CD4-positive, alpha-beta T cell (primary cell): Measurements from ENCODE around the gene CD58. TPM values are rescaled to one million over a fixed set of nuclear protein-coding genes. Genes with fewer than 3 reads are reported as not detected.
"Not testable (repeated sequence)": the region's sequence is repeated elsewhere in the genome, so short reads cannot be mapped to it uniquely, and the experiment has no call there.

Experiments
- ATAC-seq: fragments of 200-7000 bp; cut with Tn5 transposase; one replicate; pipeline ENCODE4 v1.10.0; 2022; ENCODE audit warnings: mild to moderate bottlenecking; ENCODE audit not compliant: poor library complexity
- CTCF ChIA-PET: fragments of 350-600 bp; sonication (Branson Sonifier 250); formaldehyde crosslinking; loops from one replicate; lab custom pipeline; 2021; ENCODE audit warnings: antibody characterized with exemption, inconsistent platforms; lab: Charles Lee
- POLR2A ChIA-PET: fragments of 350-600 bp; sonication (Branson Sonifier 250); formaldehyde crosslinking; loops from one replicate; lab custom pipeline; 2021; ENCODE audit warnings: antibody characterized with exemption, inconsistent platforms; lab: Charles Lee
- DNase-seq, 14 experiments: peaks; one replicate each; pipeline ENCODE4 v3.0.0-alpha.2; 2013 to 2020; ENCODE audit warnings: mixed read lengths in 2 of 14
- H3K27ac ChIP-seq, 2 donors: one replicate each; pipeline versions ENCODE4 v1.5.1 to v1.7.0; 2013; ENCODE audit warnings: low read length in 2 of 2, low read depth in 1 of 2, mild to moderate bottlenecking in 1 of 2
- H3K27me3 ChIP-seq, 2 experiments: 1 replicate in 1 of 2; 2 replicates in 1 of 2; pipeline versions ENCODE4 v1.6.1 to v1.7.0; 2013; ENCODE audit warnings: low read length in 2 of 2, control low read depth in 1 of 2, mild to moderate bottlenecking in 1 of 2, moderate library complexity in 1 of 2; ENCODE audit not compliant: insufficient read depth in 2 of 2, control insufficient read depth in 1 of 2
- H3K36me3 ChIP-seq: one replicate; pipeline ENCODE4 v1.6.1; 2013; ENCODE audit warnings: low read length, control low read depth; ENCODE audit not compliant: insufficient read depth
- H3K4me1 ChIP-seq: one replicate; pipeline ENCODE4 v1.6.1; 2013; ENCODE audit warnings: low read length, control low read depth; ENCODE audit not compliant: insufficient read depth
- H3K4me3 ChIP-seq: one replicate; pipeline ENCODE4 v1.5.1; 2013; ENCODE audit warnings: mild to moderate bottlenecking, low read length, moderate library complexity
- H3K9me3 ChIP-seq, 2 experiments: 1 replicate in 1 of 2; 2 replicates in 1 of 2; pipeline versions ENCODE4 v1.6.1 to v1.7.0; 2013; ENCODE audit warnings: low read length in 2 of 2, mild to moderate bottlenecking in 2 of 2, control low read depth in 1 of 2, moderate library complexity in 1 of 2; ENCODE audit not compliant: control insufficient read depth in 1 of 2, insufficient read depth in 1 of 2
- H3K27ac Mint-ChIP-seq: one replicate; pipeline ENCODE4 v1.8.0; 2020; ENCODE audit warnings: mixed read lengths
- H3K27me3 Mint-ChIP-seq: one replicate; pipeline ENCODE4 v1.8.0; 2021; ENCODE audit warnings: mixed read lengths
- H3K36me3 Mint-ChIP-seq: one replicate; pipeline ENCODE4 v1.8.0; 2021; ENCODE audit warnings: low read depth, mixed read lengths
- H3K4me1 Mint-ChIP-seq: one replicate; pipeline ENCODE4 v1.8.0; 2021; ENCODE audit warnings: low read depth, mixed read lengths
- H3K4me3 Mint-ChIP-seq: one replicate; pipeline ENCODE4 v1.8.0; 2020; ENCODE audit warnings: mild to moderate bottlenecking, mixed read lengths
- H3K9me3 Mint-ChIP-seq: one replicate; pipeline ENCODE4 v1.8.0; 2020; ENCODE audit warnings: mixed read lengths
- CTCF ChIP-seq: fragments of 200-600 bp; IDR thresholded peaks from one replicate; pipeline ENCODE4 v1.8.0; 2022; ENCODE audit warnings: antibody characterized with exemption, mild to moderate bottlenecking
- intact Hi-C, 2 experiments: fragments of 100-400 bp; cut with DNase I in 1 of 2; cut with micrococcal nuclease in 1 of 2; formaldehyde crosslinking; loops; one replicate each; pipeline versions ENCODE4 v1.15.1 to v1.9.0; 2023 to 2025; cut with DNase I, micrococcal nuclease
- polyA plus RNA-seq, 2 donors: library from polyadenylated mRNA; unstranded; fragments of 120-200 nt; gene quantifications; one replicate each; pipeline ENCODE4 v1.2.1, GENCODE V29; 2013
- total RNA-seq, 174 experiments: library from RNA in 2 of 174; stranded (reverse) in 2 of 174; gene quantifications; one replicate each; pipeline ENCODE4 v1.2.3 and lab custom pipeline; 2021 to 2026

The CD58 gene
- total RNA-seq (1 to 10 TPM; 4.2 to 5.7 TPM), total RNA-seq (lab: John Stamatoyannopoulos, UW) (9.2 to 68.8 (median 17.8) reads per million in 172 experiments)
- polyA plus RNA-seq (2013, experiment 1 of 2) = 26.0 TPM
- 29.2 TPM for polyA plus RNA-seq (2013, experiment 2 of 2)

- H3K4me1 ChIP-seq = peaks cover 34% of the 10 kb centered on the region
- H3K27ac Mint-ChIP-seq = peak within 1 kb of the TSS; percentile 91
- H3K4me1 Mint-ChIP-seq = peaks cover 43% of the 10 kb centered on the region
Observed at GRCh38 chr1:116570358-116571214, at the start of gene CD58. Gene CD58 (minus strand): TSS chr1:116571026. CDS start chr1:116570972, 54 bp downstream.

GRCh38 chr1:116620392-116620791, 49.6 kb upstream of the CD58 start:
- H3K36me3 ChIP-seq, DNase-seq, H3K27me3 Mint-ChIP-seq, H3K27ac Mint-ChIP-seq, H3K36me3 Mint-ChIP-seq, H3K9me3 ChIP-seq, H3K27me3 ChIP-seq, H3K4me1 ChIP-seq, H3K27ac ChIP-seq, POLR2A ChIA-PET, H3K4me3 ChIP-seq, H3K4me1 Mint-ChIP-seq, intact Hi-C loops, CTCF ChIA-PET, ATAC-seq, H3K9me3 Mint-ChIP-seq, H3K4me3 Mint-ChIP-seq: not testable (repeated sequence)

More at GRCh38 chr1:116570358-116571214, at the start of gene CD58:
- H3K27me3 Mint-ChIP-seq = peaks cover 4% of the 10 kb centered on the region
- peak; percentile 52 to 91 (median 74) for DNase-seq
- TF ChIP-seq CTCF = peak; percentile 72
- Histone ChIP-seq H3K27ac (peak within 1 kb of the TSS; percentile 72 to 87), H3K27me3 (no peaks in the 10 kb centered on the region), H3K9me3 (no peaks in the 10 kb centered on the region), H3K4me3 (peak within 1 kb of the TSS; percentile 96), H3K36me3 (no peaks in the 10 kb centered on the region)
- CTCF ChIA-PET = interaction anchor here (1.0 to 2.9 kb wide), 6 partner anchors 10 to 72 kb away, joined by 3 to 18 read pairs (median 5); no protein-coding TSS in a partner anchor
- peaks cover 7% of the 10 kb centered on the region for H3K36me3 Mint-ChIP-seq
- intact Hi-C loops = loop anchor here (2.0 to 10.0 kb wide), 8 partner anchors 63 to 794 kb away; partner anchors contain the start of gene MAN1A2 (in 1 of the 2)
- H3K4me3 Mint-ChIP-seq = peak within 1 kb of the TSS; percentile 96
- peak; percentile 81 for ATAC-seq
- no peaks in the 10 kb centered on the region for H3K9me3 Mint-ChIP-seq
- POLR2A ChIA-PET = interaction anchor here (1.6 to 2.0 kb wide), 2 partner anchors 56 to 66 kb away, joined by 7 to 8 read pairs; no protein-coding TSS in a partner anchor

GRCh38 chr1:116619106-116619505, 48.3 kb upstream of the CD58 start:
- H3K4me1 ChIP-seq, ATAC-seq, H3K36me3 Mint-ChIP-seq, H3K4me1 Mint-ChIP-seq, DNase-seq, intact Hi-C loops, POLR2A ChIA-PET, H3K4me3 ChIP-seq, H3K36me3 ChIP-seq, H3K27ac Mint-ChIP-seq, H3K9me3 Mint-ChIP-seq, CTCF ChIA-PET, H3K9me3 ChIP-seq, H3K27me3 ChIP-seq, H3K27ac ChIP-seq, H3K4me3 Mint-ChIP-seq, H3K27me3 Mint-ChIP-seq: not testable (repeated sequence)

- H3K4me1 Mint-ChIP-seq, CTCF ChIA-PET, H3K4me1 ChIP-seq, H3K27ac Mint-ChIP-seq, H3K36me3 Mint-ChIP-seq, H3K9me3 ChIP-seq, intact Hi-C loops, POLR2A ChIA-PET, H3K27ac ChIP-seq, H3K4me3 Mint-ChIP-seq, H3K27me3 Mint-ChIP-seq, H3K27me3 ChIP-seq, H3K36me3 ChIP-seq, ATAC-seq, DNase-seq, H3K4me3 ChIP-seq, H3K9me3 Mint-ChIP-seq: not testable (repeated sequence)
Observed at GRCh38 chr1:116617808-116618207, 47.0 kb upstream of the CD58 start.

GRCh38 chr1:116613825-116614224, 43.0 kb upstream of the CD58 start:
- POLR2A ChIA-PET, H3K36me3 ChIP-seq, H3K27ac ChIP-seq, H3K27ac Mint-ChIP-seq, intact Hi-C loops, H3K9me3 ChIP-seq, H3K4me1 ChIP-seq, DNase-seq, ATAC-seq, H3K9me3 Mint-ChIP-seq, H3K4me3 Mint-ChIP-seq, H3K27me3 ChIP-seq, H3K4me3 ChIP-seq, H3K4me1 Mint-ChIP-seq, CTCF ChIA-PET, H3K27me3 Mint-ChIP-seq, H3K36me3 Mint-ChIP-seq: not testable (repeated sequence)

GRCh38 chr1:116609801-116610371, 39.1 kb upstream of the CD58 start:
- intact Hi-C loops, H3K36me3 ChIP-seq, H3K9me3 ChIP-seq, DNase-seq, H3K36me3 Mint-ChIP-seq, H3K4me3 Mint-ChIP-seq, H3K27me3 ChIP-seq, ATAC-seq, POLR2A ChIA-PET, H3K9me3 Mint-ChIP-seq, CTCF ChIA-PET, H3K4me3 ChIP-seq, H3K27ac ChIP-seq, H3K4me1 ChIP-seq, H3K27ac Mint-ChIP-seq, H3K27me3 Mint-ChIP-seq: not testable (repeated sequence)
- H3K4me1 Mint-ChIP-seq = peaks cover 10% of the 10 kb centered on the region
